OCI-M2 (cell line): ENCODE measurements around the gene PARP12.

Experiments
- DNase-seq: peaks from one replicate; lab custom pipeline; 2025; ENCODE audit not compliant: unreplicated experiment; lab: John Stamatoyannopoulos, UW

The PARP12 gene

GRCh38 chr7:140059273-140060242, 3.2 kb downstream of the PARP12 start:
- no peak for DNase-seq

GRCh38 chr7:140058517-140058916, 4.2 kb downstream of the PARP12 start:
- DNase-seq = no peak

- no peak for DNase-seq
Observed at GRCh38 chr7:140057143-140057535, 5.6 kb downstream of the PARP12 start.

- DNase-seq = no peak
Observed at GRCh38 chr7:140056431-140057142, 6.2 kb downstream of the PARP12 start.

GRCh38 chr7:140055833-140056232, 6.9 kb downstream of the PARP12 start:
- no peak for DNase-seq

GRCh38 chr7:140054751-140055150, 8.0 kb downstream of the PARP12 start:
- no peak for DNase-seq

- DNase-seq = no peak
Observed at GRCh38 chr7:140053812-140054539, 8.8 kb downstream of the PARP12 start.

GRCh38 chr7:140051820-140052219, 10.9 kb downstream of the PARP12 start:
- DNase-seq = no peak

- no peak for DNase-seq
Observed at GRCh38 chr7:140050100-140050499, 12.7 kb downstream of the PARP12 start.

GRCh38 chr7:140049339-140050024, 13.3 kb downstream of the PARP12 start:
- DNase-seq = no peak

GRCh38 chr7:140048989-140049338, 13.8 kb downstream of the PARP12 start:
- DNase-seq = no peak

GRCh38 chr7:140048138-140048537, 14.6 kb downstream of the PARP12 start:
- DNase-seq = no peak

- DNase-seq = no peak
Observed at GRCh38 chr7:140047197-140047596, 15.6 kb downstream of the PARP12 start.

GRCh38 chr7:140045697-140046096, 17.1 kb downstream of the PARP12 start:
- DNase-seq = no peak

GRCh38 chr7:140044251-140044650, 18.5 kb downstream of the PARP12 start:
- no peak for DNase-seq

- DNase-seq = no peak
Observed at GRCh38 chr7:140042386-140042670, 20.4 kb downstream of the PARP12 start.

- no peak for DNase-seq
Observed at GRCh38 chr7:140041659-140042385, 20.9 kb downstream of the PARP12 start.

- no peak for DNase-seq
Observed at GRCh38 chr7:140039896-140040295, 22.9 kb downstream of the PARP12 start.

GRCh38 chr7:140039066-140039465, 23.7 kb downstream of the PARP12 start:
- DNase-seq = no peak

GRCh38 chr7:140036224-140036962, 26.4 kb downstream of the PARP12 start:
- no peak for DNase-seq
